LNCAP (cell line): ENCODE data around the gene GALNT1.

ENCODE experiments used
- CTCF ChIP-seq: fragments of 450-650 bp; IDR thresholded peaks from 2 replicates; pipeline ENCODE4 v1.5.1; 2017; ENCODE audit warnings: mild to moderate bottlenecking

Gene GALNT1

DNA sequence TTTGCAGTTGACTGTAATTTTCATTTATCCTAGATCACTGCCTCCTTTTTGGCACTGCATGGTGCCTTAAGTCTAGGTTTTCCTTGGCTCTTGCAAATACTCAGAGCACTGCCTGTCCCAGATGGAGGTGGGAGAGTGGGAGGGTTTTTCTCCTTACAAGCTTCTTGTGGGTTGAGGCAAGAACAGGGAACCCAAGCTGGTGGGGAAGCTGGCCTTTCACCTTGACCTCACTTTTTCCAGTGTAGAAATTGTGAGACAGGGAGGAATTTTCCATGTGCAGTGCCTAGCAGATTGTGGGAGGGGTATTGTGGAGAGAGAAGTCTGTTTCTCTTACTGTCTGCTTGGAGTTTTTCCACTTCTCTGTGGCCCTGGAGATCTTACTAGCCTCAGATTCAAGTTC is 21.5 kb downstream of the GALNT1 start:
- no peak for TF ChIP-seq CTCF

- TF ChIP-seq CTCF, result no peak
These were observed 22.0 kb downstream of the GALNT1 start for GRCh38 chr18:35603528-35603927.

DNA sequence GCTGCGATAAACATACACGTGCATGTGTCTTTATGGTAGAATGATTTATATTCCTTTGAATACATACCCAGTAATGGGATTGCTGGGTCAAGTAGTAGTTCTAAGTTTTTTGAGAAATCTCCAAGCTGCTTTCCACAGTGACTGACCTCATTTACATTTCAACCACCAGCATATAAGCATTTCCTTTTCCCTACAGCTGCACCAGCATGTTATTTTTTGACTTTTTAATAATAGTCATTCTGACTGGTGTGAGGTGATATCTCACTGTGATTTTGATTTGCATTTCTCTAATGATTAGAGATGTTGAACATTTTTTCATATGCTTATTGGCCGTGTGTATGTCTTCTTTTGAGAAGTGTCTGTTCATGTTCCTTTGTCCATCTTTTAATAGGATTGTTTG is 22.8 kb downstream of the GALNT1 start:
- no peak for TF ChIP-seq CTCF

DNA sequence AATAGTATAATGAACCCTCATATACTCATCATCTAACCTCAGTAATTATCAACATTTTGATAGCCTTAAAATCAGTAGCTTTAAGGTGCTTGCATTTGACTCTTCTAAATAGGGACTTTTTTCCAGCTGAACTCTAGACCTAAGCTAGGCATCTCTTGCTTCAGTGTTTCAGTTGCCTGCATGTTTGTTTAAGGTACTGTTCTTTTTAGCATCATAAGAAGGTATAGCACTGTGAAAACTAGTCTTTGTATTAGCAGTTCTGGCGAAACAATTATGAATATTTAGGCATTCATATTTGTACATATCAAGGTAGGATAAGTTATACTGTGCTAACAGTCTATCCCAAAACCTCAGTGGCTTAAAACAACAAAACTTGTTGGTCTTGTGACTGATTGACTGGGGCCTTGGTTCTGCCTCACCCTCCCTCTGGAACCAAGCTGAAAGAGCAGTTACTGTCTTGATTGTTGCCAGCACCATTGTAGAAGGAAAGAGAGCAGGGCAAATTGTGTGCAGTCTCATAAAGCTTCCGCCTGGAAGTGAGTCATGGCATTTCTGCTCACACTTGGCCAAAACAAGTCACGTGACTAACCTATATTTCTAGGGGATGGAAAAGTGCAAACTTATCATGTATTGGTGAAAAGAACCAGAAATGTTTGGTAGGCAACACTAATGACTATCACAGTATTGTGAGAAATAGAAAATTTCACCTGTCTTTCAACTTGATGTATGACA is 24.3 kb downstream of the GALNT1 start:
- TF ChIP-seq CTCF, result no peak

GRCh38 chr18:35609236-35609635 is 27.7 kb downstream of the GALNT1 start:
- no peak for TF ChIP-seq CTCF

GRCh38 chr18:35610089-35610488 is 28.5 kb downstream of the GALNT1 start:
- no peak for TF ChIP-seq CTCF

DNA sequence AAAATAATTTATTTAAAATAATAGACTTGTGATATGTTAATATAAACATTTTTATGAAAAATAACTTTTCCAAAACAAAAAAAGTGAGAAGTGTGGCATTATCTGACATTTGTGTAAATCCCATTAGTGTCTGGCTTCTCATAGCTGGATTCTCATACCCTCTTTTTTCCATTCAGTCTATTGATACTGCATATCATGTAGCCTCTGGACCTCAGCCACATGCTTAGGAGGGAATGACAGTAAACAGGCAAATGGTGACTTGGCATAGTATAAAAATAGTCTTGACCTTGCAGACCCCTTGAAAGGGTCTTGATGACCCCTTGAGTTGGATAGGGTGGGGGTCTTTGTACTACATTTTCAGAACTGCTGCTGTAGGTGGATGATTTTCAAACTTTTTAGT is 29.2 kb downstream of the GALNT1 start:
- no peak for TF ChIP-seq CTCF

GRCh38 chr18:35611518-35611917 is 30.0 kb downstream of the GALNT1 start:
- no peak for TF ChIP-seq CTCF
